Thyroid gland (tissue), 4 donors: ENCODE measurements around the gene PPFIA4. TPM values are rescaled to one million over a fixed set of nuclear protein-coding genes. Genes with fewer than 3 reads are reported as not detected.

ENCODE experiments used
- DNase-seq, 2 donors: peaks; one replicate each; pipeline ENCODE4 v3.0.0-alpha.2; 2019
- H3K27ac ChIP-seq, 3 donors: fragments of 200-600 bp; sonication (generic); 1 replicate in 2 of 3; 2 replicates in 1 of 3; pipeline ENCODE4 v1.5.1; 2016 to 2019; ENCODE audit warnings: mild to moderate bottlenecking in 1 of 3, moderate library complexity in 1 of 3
- H3K27me3 ChIP-seq: fragments of 200-600 bp; sonication (generic); one replicate; pipeline ENCODE4 v1.5.1; 2019
- H3K36me3 ChIP-seq, 2 donors: fragments of 200-600 bp; sonication (generic); one replicate each; pipeline ENCODE4 v1.5.1; 2016 to 2019
- H3K4me1 ChIP-seq, 2 donors: fragments of 200-600 bp; sonication (generic); one replicate each; pipeline ENCODE4 v1.5.1; 2017 to 2019
- H3K4me3 ChIP-seq, 3 donors: fragments of 200-600 bp; sonication (generic); replicated peaks in 1 of 3; 1 replicate in 2 of 3; 2 replicates in 1 of 3; pipeline ENCODE4 v1.5.1; 2016; ENCODE audit warnings: mild to moderate bottlenecking in 1 of 3
- H3K9me3 ChIP-seq: fragments of 200-600 bp; sonication (generic); one replicate; pipeline ENCODE4 v1.5.1; 2017
- CTCF ChIP-seq, 6 experiments: fragments of 200-600 bp in 3 of 6; fragments of 450-650 bp in 3 of 6; sonication (generic) in 3 of 6; IDR thresholded peaks; one replicate each; pipeline ENCODE4 v1.5.1; 2016 to 2019; ENCODE audit warnings: antibody characterized with exemption in 6 of 6, mild to moderate bottlenecking in 2 of 6, inconsistent platforms in 1 of 6, moderate library complexity in 1 of 6
- POLR2A ChIP-seq, 2 donors: fragments of 450-650 bp; IDR thresholded peaks; one replicate each; pipeline ENCODE4 v1.6.1; 2017; ENCODE audit warnings: antibody characterized with exemption in 2 of 2, mild to moderate bottlenecking in 2 of 2, moderate library complexity in 1 of 2
- WGBS, 2 donors: methylation state at CpG; one replicate each; pipeline ENCODE4 v1.1.5; 2017; 5-methylcytosine and 5-hydroxymethylcytosine counted together
- intact Hi-C: fragments of 100-400 bp; cut with DNase I; formaldehyde crosslinking; loops from one replicate; pipeline ENCODE4 v1.15.1; 2023
- total RNA-seq, 4 donors: library from RNA; depleted of rRNA; stranded (reverse); fragments of >200 nt; gene quantifications; one replicate each; pipeline ENCODE4 v1.2.3, GENCODE V29; 2016

PPFIA4 gene
- total RNA-seq, 4 donors from 2014 or later, result 0.54 to 3.0 (median 2.1) TPM

- Histone ChIP-seq H3K36me3 (no peaks in the 10 kb centered on the region), H3K27ac (no peak overlapping the region), H3K4me1 (no peaks in the 10 kb centered on the region), H3K27me3 (no peaks in the 10 kb centered on the region), H3K4me3 (no peak overlapping the region), H3K9me3 (no peaks in the 10 kb centered on the region)
- 44 to 57% methylated on average over 12 to 19 of the region's 20 CpGs for WGBS, 2 donors
- intact Hi-C loops, result no loop called here
- no peak for DNase-seq
- TF ChIP-seq CTCF (IDR thresholded peaks at IDR 0.05), result no peak
- TF ChIP-seq POLR2A (IDR thresholded peaks at IDR 0.05), result no peak
Observed at GRCh38 chr1:203051841-203052324, 25.6 kb downstream of the PPFIA4 start.

GRCh38 chr1:203052601-203053000, 26.3 kb downstream of the PPFIA4 start:
- 80 to 91% methylated on average over 3 of the region's 3 CpGs for WGBS, 2 donors
- no peak overlapping the region for H3K4me3 ChIP-seq
- H3K36me3 ChIP-seq, result no peaks in the 10 kb centered on the region
- no peaks in the 10 kb centered on the region for H3K9me3 ChIP-seq
- H3K4me1 ChIP-seq, result no peaks in the 10 kb centered on the region
- intact Hi-C loops, result no loop called here
- no peak for DNase-seq
- TF ChIP-seq CTCF (IDR thresholded peaks at IDR 0.05) (no peak), POLR2A (IDR thresholded peaks at IDR 0.05) (no peak)
- no peaks in the 10 kb centered on the region for H3K27me3 ChIP-seq
- H3K27ac ChIP-seq, result no peak overlapping the region

- H3K9me3 ChIP-seq, result no peaks in the 10 kb centered on the region
- no peaks in the 10 kb centered on the region for H3K4me1 ChIP-seq
- WGBS, 2 donors, result 73 to 81% methylated on average over 1 of the region's 1 CpG
- H3K36me3 ChIP-seq, result no peaks in the 10 kb centered on the region
- H3K27me3 ChIP-seq, result no peaks in the 10 kb centered on the region
- intact Hi-C loops, result no loop called here
- DNase-seq, result no peak
- TF ChIP-seq CTCF (IDR thresholded peaks at IDR 0.05), result no peak
- TF ChIP-seq POLR2A (IDR thresholded peaks at IDR 0.05), result no peak
- no peak overlapping the region for H3K4me3 ChIP-seq
- H3K27ac ChIP-seq, result no peak overlapping the region
Observed at GRCh38 chr1:203054184-203054583, 27.9 kb downstream of the PPFIA4 start.

GRCh38 chr1:203054642-203055041, 28.4 kb downstream of the PPFIA4 start:
- no peak overlapping the region for H3K4me3 ChIP-seq
- 84 to 90% methylated on average over 5 of the region's 5 CpGs for WGBS, 2 donors
- H3K27me3 ChIP-seq, result no peaks in the 10 kb centered on the region
- H3K9me3 ChIP-seq, result no peaks in the 10 kb centered on the region
- no peak for DNase-seq
- no peaks in the 10 kb centered on the region for H3K4me1 ChIP-seq
- intact Hi-C loops, result no loop called here
- no peak overlapping the region for H3K27ac ChIP-seq
- TF ChIP-seq CTCF (IDR thresholded peaks at IDR 0.05), result no peak
- TF ChIP-seq POLR2A (IDR thresholded peaks at IDR 0.05), result no peak
- no peaks in the 10 kb centered on the region for H3K36me3 ChIP-seq

GRCh38 chr1:203055161-203055799, 29.0 kb downstream of the PPFIA4 start:
- Histone ChIP-seq H3K4me1 (no peaks in the 10 kb centered on the region), H3K9me3 (no peaks in the 10 kb centered on the region), H3K36me3 (no peaks in the 10 kb centered on the region), H3K27me3 (no peaks in the 10 kb centered on the region), H3K4me3 (no peak overlapping the region), H3K27ac (no peak overlapping the region)
- WGBS, 2 donors, result 88% methylated on average over 24 of the region's 24 CpGs
- TF ChIP-seq POLR2A (IDR thresholded peaks at IDR 0.05) (no peak), CTCF (IDR thresholded peaks at IDR 0.05) (no peak)
- DNase-seq, result no peak
- intact Hi-C loops, result no loop called here
